K562 (cell line): ENCODE data around the gene PLAAT4. TPM values are rescaled to one million over a fixed set of nuclear protein-coding genes. Genes with fewer than 3 reads are reported as not detected.

ENCODE experiments used
- ATAC-seq: fragments of 200-7000 bp; cut with Tn5 transposase; 3 replicates; pipeline ENCODE4 v1.9.1; 2020; ENCODE audit warnings: moderate library complexity
- BruUV-seq: library from RNA; stranded (reverse); fragments of 400-500 nt; replicated peaks from 2 replicates; lab custom pipeline; 2021; lab: Mats Ljungman, UMichigan
- CTCF ChIA-PET: fragments of 300-600 bp; formaldehyde crosslinking; extraction: SDS; loops from one replicate; lab custom pipeline; 2021; ENCODE audit warnings: low intra/inter-chr PET ratio; lab: Yijun Ruan, JAX
- POLR2A ChIA-PET: fragments of 300-600, 350-650 bp; sonication (Branson Sonifier 250); formaldehyde crosslinking; extraction: SDS; loops from one replicate; lab custom pipeline; 2021; ENCODE audit warnings: antibody characterized with exemption, inconsistent platforms; lab: Yijun Ruan, JAX
- DNase-seq, 4 experiments: peaks; one replicate each; pipeline versions ENCODE4 v3.0.0 to v3.0.0-alpha.2; 2011 to 2018; ENCODE audit warnings: low spot score in 3 of 4, mixed read lengths in 3 of 4; ENCODE audit errors: extremely low read depth in 1 of 4
- FAIRE-seq: peaks from 2 replicates; lab custom pipeline; 2011; peaks lifted over from hg19 to GRCh38; lab: Jason Lieb, UNC
- H2AFZ ChIP-seq: 2 replicates; pipeline ENCODE4 v1.6.0; 2011; ENCODE audit warnings: low read depth, low read length, control low read depth, inconsistent platforms
- H3K27ac ChIP-seq: fragments of 200-600 bp; 3 replicates; pipeline ENCODE4 v1.8.0; 2011; ENCODE audit warnings: low read depth, mild to moderate bottlenecking, control low read depth, inconsistent platforms, low read length, moderate library complexity, mixed read lengths; ENCODE audit errors: extremely low read depth
- H3K27me3 ChIP-seq, 2 experiments: fragments of 300-600 bp in 1 of 2; 2 replicates in 1 of 2; 3 replicates in 1 of 2; pipeline versions ENCODE4 v1.6.0 to v1.8.0; 2011; ENCODE audit warnings: inconsistent platforms in 2 of 2, low read length in 2 of 2, mild to moderate bottlenecking in 1 of 2, mixed read lengths in 1 of 2, moderate library complexity in 1 of 2; ENCODE audit not compliant: control insufficient read depth in 2 of 2, insufficient read depth in 2 of 2
- H3K36me3 ChIP-seq: fragments of 300-600 bp; 3 replicates; pipeline ENCODE4 v1.8.0; 2011; ENCODE audit warnings: mild to moderate bottlenecking, low read length, inconsistent platforms; ENCODE audit not compliant: control insufficient read depth, insufficient read depth
- H3K4me1 ChIP-seq, 2 experiments: fragments of 200-600 bp in 1 of 2; replicated peaks in 1 of 2; 2 replicates in 1 of 2; 3 replicates in 1 of 2; pipeline versions ENCODE4 v1.5.1 to v1.8.0; 2011; ENCODE audit warnings: inconsistent platforms in 2 of 2, low read length in 2 of 2, mild to moderate bottlenecking in 1 of 2, mixed read lengths in 1 of 2, moderate library complexity in 1 of 2; ENCODE audit not compliant: control insufficient read depth in 2 of 2, insufficient read depth in 2 of 2
- H3K4me2 ChIP-seq: 2 replicates; pipeline ENCODE4 v1.6.1; 2011; ENCODE audit warnings: low read length, control low read depth, inconsistent platforms, mixed read lengths; ENCODE audit not compliant: insufficient read depth
- H3K4me3 ChIP-seq: fragments of 200-600 bp; sonication (generic), shearing (Covaris generic); 2 replicates; pipeline ENCODE4 v1.5.1; 2016; ENCODE audit warnings: control low read depth, inconsistent platforms
- H3K79me2 ChIP-seq: fragments of 200-600 bp; 3 replicates; pipeline ENCODE4 v1.8.0; 2011; ENCODE audit warnings: low read length, inconsistent platforms; ENCODE audit not compliant: control insufficient read depth, insufficient read depth
- H3K9ac ChIP-seq, 2 experiments: 2 replicates each; pipeline versions ENCODE4 v1.6.0 to v1.6.1; 2011; ENCODE audit warnings: low read depth in 2 of 2, low read length in 2 of 2, control low read depth in 1 of 2, inconsistent platforms in 1 of 2, mild to moderate bottlenecking in 1 of 2, mixed read lengths in 1 of 2; ENCODE audit not compliant: insufficient read depth in 1 of 2
- H3K9me1 ChIP-seq: one replicate; pipeline ENCODE4 v1.6.0; 2011; ENCODE audit warnings: inconsistent platforms, mild to moderate bottlenecking, low read length, moderate library complexity; ENCODE audit not compliant: control insufficient read depth, insufficient read depth
- H3K9me3 ChIP-seq: replicated peaks from 2 replicates; pipeline ENCODE4 v1.5.1; 2011; ENCODE audit warnings: low read depth, low read length, inconsistent platforms; ENCODE audit not compliant: control insufficient read depth, insufficient read depth
- H4K20me1 ChIP-seq: replicated peaks from 2 replicates; pipeline ENCODE4 v1.6.1; 2011; ENCODE audit warnings: low read length, inconsistent platforms, mixed read lengths; ENCODE audit not compliant: control insufficient read depth, insufficient read depth
- ARNT ChIP-seq, 2 experiments: fragments of 450-650 bp; IDR thresholded peaks; 2 replicates each; pipeline ENCODE4 v1.6.1; 2016; ENCODE audit warnings: mild to moderate bottlenecking in 1 of 2
- ELF1 ChIP-seq: fragments of 200-800 bp; sonication (Bioruptor generic); IDR thresholded peaks from 2 replicates; pipeline ENCODE4 v1.6.1; 2016; ENCODE audit warnings: missing genetic modification characterization, missing compliant biosample characterization
- FIP1L1 ChIP-seq: fragments of 200-400 bp; formaldehyde crosslinking; IDR thresholded peaks from 2 replicates; pipeline ENCODE4 v1.6.1; 2018; ENCODE audit warnings: mild to moderate bottlenecking, low read depth, low read length; ENCODE audit not compliant: poor library complexity, severe bottlenecking
- FOXM1 ChIP-seq, 2 experiments: fragments of 450-650 bp in 1 of 2; sonication (generic) in 1 of 2; formaldehyde crosslinking in 1 of 2; IDR thresholded peaks; 2 replicates each; pipeline versions ENCODE4 v1.6.1 to v1.9.0; 2017 to 2022; ENCODE audit warnings: low read depth in 2 of 2, mild to moderate bottlenecking in 2 of 2, missing genetic modification reagents in 1 of 2, moderate library complexity in 1 of 2
- HDAC6 ChIP-seq: IDR thresholded peaks from 2 replicates; pipeline ENCODE4 v1.6.1; 2012; ENCODE audit warnings: low read depth, mild to moderate bottlenecking, control low read depth, inconsistent platforms, low read length, moderate library complexity
- HMG20B ChIP-seq: fragments of 250-450 bp; sonication (Bioruptor Pico); IDR thresholded peaks from 2 replicates; pipeline ENCODE4 v1.5.0; 2021; ENCODE audit warnings: mild to moderate bottlenecking
- ID3 ChIP-seq, 2 experiments: fragments of 250-450 bp in 1 of 2; fragments of 450-650 bp in 1 of 2; sonication (Bioruptor Pico) in 1 of 2; IDR thresholded peaks; 2 replicates each; pipeline versions ENCODE4 v1.6.1 to v1.8.0; 2016 to 2021; ENCODE audit warnings: mild to moderate bottlenecking in 2 of 2, moderate library complexity in 2 of 2, missing compliant biosample characterization in 1 of 2, missing genetic modification characterization in 1 of 2
- IRF2 ChIP-seq: sonication (generic); formaldehyde crosslinking; IDR thresholded peaks from 2 replicates; pipeline ENCODE4 v1.8.1; 2022; ENCODE audit warnings: mild to moderate bottlenecking, missing genetic modification reagents
- JUND ChIP-seq, 2 experiments: IDR thresholded peaks; 2 replicates in 1 of 2; 3 replicates in 1 of 2; pipeline ENCODE4 v1.6.1; 2011; ENCODE audit warnings: borderline replicate concordance in 2 of 2, low read depth in 2 of 2, low read length in 2 of 2, improper control_type of control experiment in 1 of 2, missing biosample characterization in 1 of 2, missing genetic modification characterization in 1 of 2, missing genetic modification reagents in 1 of 2
- KAT2B ChIP-seq: IDR thresholded peaks from one replicate; pipeline ENCODE4 v1.6.1; 2012; ENCODE audit warnings: low read depth, mild to moderate bottlenecking, control low read depth, inconsistent platforms, low read length, moderate library complexity
- KHSRP ChIP-seq: fragments of 450-650 bp; IDR thresholded peaks from 2 replicates; pipeline ENCODE4 v1.6.1; 2017
- NFRKB ChIP-seq: fragments of 450-650 bp; IDR thresholded peaks from 2 replicates; pipeline ENCODE4 v1.6.1; 2016; ENCODE audit warnings: low read depth
- PHB ChIP-seq: fragments of 250-450 bp; sonication (Bioruptor Pico); IDR thresholded peaks from 2 replicates; pipeline ENCODE4 v1.5.0; 2021
- PRMT5 ChIP-seq: sonication (generic); formaldehyde crosslinking; IDR thresholded peaks from 2 replicates; pipeline ENCODE4 v1.5.0; 2020; ENCODE audit warnings: missing genetic modification reagents
- PURB ChIP-seq: sonication (generic); formaldehyde crosslinking; IDR thresholded peaks from 2 replicates; pipeline ENCODE4 v1.9.0; 2021; ENCODE audit warnings: low read depth, mild to moderate bottlenecking, missing genetic modification reagents
- SAFB ChIP-seq: fragments of 200-400 bp; formaldehyde crosslinking; IDR thresholded peaks from 2 replicates; pipeline ENCODE4 v1.6.1; 2017; ENCODE audit warnings: low read depth, low read length, borderline replicate concordance
- SNAPC5 ChIP-seq: fragments of 250-450 bp; sonication (Bioruptor Pico); IDR thresholded peaks from 2 replicates; pipeline ENCODE4 v1.8.0; 2021; ENCODE audit warnings: moderate library complexity, mild to moderate bottlenecking, inconsistent platforms
- TCF7L2 ChIP-seq: fragments of 150-350 bp; IDR thresholded peaks from 2 replicates; pipeline ENCODE4 v1.6.1; 2016; ENCODE audit warnings: low read depth, mild to moderate bottlenecking, low read length, moderate library complexity
- ZNF224 ChIP-seq: sonication (generic); formaldehyde crosslinking; IDR thresholded peaks from 2 replicates; pipeline ENCODE4 v1.8.0; 2022; ENCODE audit warnings: mild to moderate bottlenecking, missing genetic modification reagents
- ZNF57 ChIP-seq: fragments of 450-650 bp; formaldehyde crosslinking; IDR thresholded peaks from 2 replicates; pipeline ENCODE4 v1.4.0; 2020; ENCODE audit warnings: mild to moderate bottlenecking, moderate library complexity
- ZZZ3 ChIP-seq: fragments of 450-650 bp; IDR thresholded peaks from 2 replicates; pipeline ENCODE4 v1.6.1; 2016; ENCODE audit warnings: antibody characterized with exemption, mild to moderate bottlenecking, moderate library complexity
- WGBS: fragments of 100-300 bp; shearing (Covaris generic); methylation state at CpG from one replicate; pipeline ENCODE4 v1.1.6; 2016; ENCODE audit warnings: low coverage, mixed read lengths; ENCODE audit not compliant: insufficient coverage; ENCODE audit errors: missing lambda C conversion rate; 5-methylcytosine and 5-hydroxymethylcytosine counted together
- in situ Hi-C: fragments of 300-500 bp; cut with MboI; formaldehyde crosslinking; loops from 4 replicates; pipeline ENCODE4 v1.15.0; 2018; ENCODE audit warnings: inconsistent platforms, mixed read lengths
- intact Hi-C: fragments of 100-400 bp; cut with micrococcal nuclease; formaldehyde crosslinking; loops from 2 replicates; pipeline ENCODE4 v1.14.2; 2022
- polyA plus RNA-seq, 8 experiments: library from polyadenylated mRNA; depleted of rRNA in 4 of 8; stranded (reverse) in 5 of 8; unstranded in 3 of 8; fragments of >200 nt; fragmentation: Nextera tagmentation in 2 of 8; fragmentation: Illumina TruSeq in 1 of 8; extraction: Ambion mirVana in 2 of 8; extraction: Trizol in 1 of 8; gene quantifications; 2 replicates each; pipeline versions ENCODE4 v1.2.1 to v1.2.3, GENCODE V29; 2011 to 2014; ENCODE audit warnings: inconsistent platforms in 1 of 8, missing spikeins in 1 of 8
- total RNA-seq, 7 experiments: library from RNA; depleted of rRNA in 6 of 7; stranded (reverse); fragments of >200 nt in 6 of 7; fragmentation: Illumina TruSeq in 2 of 7; extraction: Trizol in 2 of 7; gene quantifications; 2 replicates each; pipeline versions ENCODE4 v1.2.1 to v1.2.3, GENCODE V29; 2011 to 2021; ENCODE audit warnings: low replicate concordance in 1 of 7
- TF ChIP-seq, protein P1 (sequence below), 2 experiments: fragments of 450-650 bp in 1 of 2; sonication (generic) in 1 of 2; formaldehyde crosslinking in 1 of 2; IDR thresholded peaks in 1 of 2; conservative IDR thresholded peaks in 1 of 2; 2 replicates each; pipeline versions ENCODE4 v1.6.1 to v1.8.1; 2016 to 2023; ENCODE audit warnings: mild to moderate bottlenecking in 2 of 2, moderate library complexity in 2 of 2, inconsistent platforms in 1 of 2, missing genetic modification reagents in 1 of 2

Gene PLAAT4
- total and polyA plus RNA-seq, 9 of the 15 experiments (the other 6 are each of a cell fraction or from before 2014, with no cell fraction given): 0.54 to 3.0 (median 1.3) TPM; not detected in 1

- TF ChIP-seq PRMT5 (CRISPR knock-in tag) (no peak), PHB (no peak), TCF7L2 (no peak), PURB (CRISPR knock-in tag) (no peak), ARNT (IDR thresholded peaks at IDR 0.05) (no peak), KAT2B (no peak), ZNF57 (CRISPR knock-in tag) (no peak), ZNF224 (CRISPR knock-in tag) (no peak)
Measured at GRCh38 chr11:63547061-63547460, 10.5 kb downstream of the PLAAT4 start (continued).

- Histone ChIP-seq H3K9me3 (no peaks in the 10 kb centered on the region), H3K79me2 (no peaks in the 10 kb centered on the region), H3K27ac (no peak overlapping the region), H4K20me1 (no peaks in the 10 kb centered on the region), H3K36me3 (no peaks in the 10 kb centered on the region), H3K9ac (no peak overlapping the region), H3K9me1 (no peaks in the 10 kb centered on the region), H2AFZ (peak overlapping the region; percentile 32; the same call in 1 of the 2 replicates), H3K4me1 (no peaks in the 10 kb centered on the region; a peak in 1 of 5 replicates), H3K27me3 (peaks cover 0 to 5% of the 10 kb centered on the region in 2 experiments; a peak in 2 of 5 replicates), H3K4me3 (no peak overlapping the region), H3K4me2 (no peak overlapping the region)
- intact Hi-C loops (no loop called here), in situ Hi-C loops (no loop called here)
- ChIA-PET CTCF (no interaction called here), POLR2A (no interaction called here)
- no TSS peak for BruUV-seq
- ATAC-seq (no peak), DNase-seq (no peak), FAIRE-seq (no peak)
- 20% methylated on average over 4 of the region's 4 CpGs for WGBS
- no peak for TF ChIP-seq ID3 (CRISPR knock-in tag; IDR thresholded peaks at IDR 0.05)
- TF ChIP-seq ID3 (tag; IDR thresholded peaks at IDR 0.05): no peak
- TF ChIP-seq FOXM1 (IDR thresholded peaks at IDR 0.05; ENCODE audit: low read depth): no peak
- TF ChIP-seq FOXM1 (CRISPR knock-in tag; IDR thresholded peaks at IDR 0.05; ENCODE audit: low read depth): no peak
- TF ChIP-seq HMG20B (CRISPR knock-in tag): no peak
- no peak for TF ChIP-seq SAFB
- no peak for TF ChIP-seq KHSRP
- no peak for TF ChIP-seq FIP1L1
- TF ChIP-seq SNAPC5 (CRISPR knock-in tag): no peak
- TF ChIP-seq, protein P1, sequence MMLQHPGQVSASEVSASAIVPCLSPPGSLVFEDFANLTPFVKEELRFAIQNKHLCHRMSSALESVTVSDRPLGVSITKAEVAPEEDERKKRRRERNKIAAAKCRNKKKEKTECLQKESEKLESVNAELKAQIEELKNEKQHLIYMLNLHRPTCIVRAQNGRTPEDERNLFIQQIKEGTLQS (IDR thresholded peaks at IDR 0.05): no peak
- TF ChIP-seq, protein P1 (CRISPR knock-in tag; conservative IDR thresholded peaks at IDR 0.05): no peak
- no peak for TF ChIP-seq HDAC6
- no peak for TF ChIP-seq ELF1 (tag)
- TF ChIP-seq ZZZ3: no peak
- TF ChIP-seq IRF2 (CRISPR knock-in tag): no peak
- TF ChIP-seq JUND (IDR thresholded peaks at IDR 0.05; ENCODE audit: borderline replicate concordance, low read depth, low read length): no peak
- no peak for TF ChIP-seq JUND (tag; IDR thresholded peaks at IDR 0.05; ENCODE audit: borderline replicate concordance, low read depth, low read length)
- TF ChIP-seq NFRKB: no peak
Measured at GRCh38 chr11:63548178-63548577, 11.6 kb downstream of the PLAAT4 start.
